CD4-positive, alpha-beta T cell treated with Interleukin-1 beta for 1 hour (primary cell): ENCODE measurements around the gene REXO1.

ENCODE experiments used
- DNase-seq, 2 donors: peaks; one replicate each; pipeline ENCODE4 v3.0.0-alpha.2; 2020 to 2022

Gene REXO1

GRCh38 chr19:1846517-1847204, 1.6 kb downstream of the REXO1 start:
- DNase-seq: no peak

- DNase-seq: no peak
Measured at GRCh38 chr19:1845642-1846041, 2.6 kb downstream of the REXO1 start.

DNA sequence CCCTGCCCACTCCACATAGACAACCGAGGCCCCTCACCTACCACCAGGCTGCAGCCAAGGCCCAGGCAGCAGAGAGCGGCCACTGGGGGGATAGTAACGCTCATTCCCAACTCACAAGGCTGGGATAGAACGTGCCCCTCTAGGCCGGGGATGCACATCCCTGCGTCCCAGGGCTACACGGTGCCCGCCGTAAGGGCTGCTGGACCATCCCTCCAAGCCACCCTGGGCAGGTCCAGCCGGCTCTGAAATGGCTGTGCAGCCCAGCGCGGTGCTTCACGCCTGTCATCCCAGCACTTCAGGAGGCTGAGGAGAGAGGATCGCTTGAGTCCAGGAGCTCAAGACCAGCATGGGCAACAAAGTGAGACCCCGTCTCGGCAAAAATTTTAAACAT, 3.2 kb downstream of the REXO1 start:
- no peak for DNase-seq

GRCh38 chr19:1844513-1845124, 3.7 kb downstream of the REXO1 start:
- no peak for DNase-seq

- DNase-seq: no peak
Measured at GRCh38 chr19:1843646-1844394, 4.5 kb downstream of the REXO1 start.

DNA sequence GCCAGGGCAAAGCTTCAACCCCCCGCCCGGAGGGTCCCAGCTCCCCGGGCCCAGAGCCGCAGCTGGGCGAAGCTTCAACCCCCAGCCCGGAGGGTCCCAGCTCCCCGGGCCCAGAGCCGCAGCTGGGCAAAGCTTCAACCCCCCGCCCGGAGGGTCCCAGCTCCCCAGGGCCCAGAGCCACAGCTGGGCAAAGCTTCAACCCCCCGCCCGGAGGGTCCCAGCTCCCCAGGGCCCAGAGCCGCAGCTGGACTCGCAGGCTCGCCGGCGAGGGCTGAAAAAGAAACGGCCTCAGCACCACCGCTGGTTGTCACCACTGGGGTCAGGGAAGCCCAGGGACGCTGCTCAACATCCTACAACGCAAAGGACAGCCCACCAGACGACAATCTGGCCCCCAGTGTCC, 5.2 kb downstream of the REXO1 start:
- DNase-seq: no peak

GRCh38 chr19:1841209-1841924, 6.9 kb downstream of the REXO1 start:
- no peak for DNase-seq

GRCh38 chr19:1840541-1841115, 7.7 kb downstream of the REXO1 start:
- no peak for DNase-seq

- DNase-seq: no peak
Measured at GRCh38 chr19:1839658-1840540, 8.4 kb downstream of the REXO1 start.

DNA sequence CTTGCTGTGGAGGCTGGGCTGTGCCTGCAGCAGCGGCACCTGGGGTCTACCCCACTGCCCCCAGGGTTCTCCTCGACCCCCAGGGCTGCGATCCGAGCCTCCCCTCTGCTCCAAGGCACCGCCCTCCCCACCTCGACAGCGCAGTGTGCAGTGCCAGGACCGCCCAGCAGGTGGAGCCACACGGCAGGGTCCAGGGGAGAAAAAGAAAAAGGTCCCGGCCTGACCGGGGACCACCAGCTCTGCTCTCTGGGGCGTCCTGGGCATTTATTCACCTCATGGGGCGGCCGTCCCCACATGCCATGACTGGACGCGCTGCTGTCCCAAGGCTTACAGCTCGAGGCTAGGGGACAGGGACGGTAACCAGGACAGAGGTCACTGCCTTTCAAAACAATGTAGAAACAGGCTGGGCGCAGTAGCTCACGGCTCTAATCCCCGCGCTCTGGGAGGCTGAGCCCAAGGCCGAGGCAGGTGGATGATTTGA, 10.6 kb downstream of the REXO1 start:
- peak; percentile 46 to 61 for DNase-seq

DNA sequence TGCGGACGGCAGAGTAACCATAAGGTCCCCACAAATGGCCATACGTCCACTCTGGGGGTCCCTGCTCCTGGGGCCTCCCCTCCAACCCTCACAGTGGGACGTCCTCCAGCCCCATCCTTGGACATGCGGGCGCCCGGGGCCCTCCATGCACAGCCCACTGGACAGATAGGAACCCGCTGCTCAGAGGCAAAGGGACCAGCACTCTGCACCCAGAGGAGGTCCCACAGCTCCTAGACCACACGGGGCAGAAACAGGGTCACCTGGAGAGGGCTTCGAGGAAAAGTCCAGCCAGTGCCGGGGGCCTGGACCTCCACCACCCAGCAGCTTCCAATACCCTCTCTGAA, 11.1 kb downstream of the REXO1 start:
- no peak for DNase-seq

GRCh38 chr19:1836458-1837221, 11.6 kb downstream of the REXO1 start:
- no peak for DNase-seq

DNA sequence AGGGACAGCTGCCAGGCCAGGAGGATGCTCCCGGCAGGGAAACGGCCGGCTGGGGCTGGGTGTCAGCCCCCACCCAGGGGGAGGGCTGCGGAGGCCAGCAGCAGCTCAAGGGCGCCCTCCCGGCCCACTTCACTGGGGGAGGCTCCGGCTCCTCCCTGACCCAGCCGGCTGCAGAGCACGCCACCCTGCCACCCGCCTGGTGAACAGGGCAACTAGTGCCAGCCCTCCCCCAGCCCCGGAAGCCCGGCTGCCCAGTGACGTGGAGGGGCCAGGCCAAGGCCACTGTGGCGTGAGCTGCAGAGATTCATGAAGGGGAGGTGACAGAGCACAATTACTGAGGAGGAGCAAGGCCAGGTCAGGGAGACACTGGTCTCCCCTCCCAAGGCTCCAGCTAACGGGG, 14.7 kb downstream of the REXO1 start:
- DNase-seq: no peak

GRCh38 chr19:1832046-1832663, 16.1 kb downstream of the REXO1 start:
- DNase-seq: no peak

GRCh38 chr19:1830978-1831377, 17.3 kb downstream of the REXO1 start:
- no peak for DNase-seq

DNA sequence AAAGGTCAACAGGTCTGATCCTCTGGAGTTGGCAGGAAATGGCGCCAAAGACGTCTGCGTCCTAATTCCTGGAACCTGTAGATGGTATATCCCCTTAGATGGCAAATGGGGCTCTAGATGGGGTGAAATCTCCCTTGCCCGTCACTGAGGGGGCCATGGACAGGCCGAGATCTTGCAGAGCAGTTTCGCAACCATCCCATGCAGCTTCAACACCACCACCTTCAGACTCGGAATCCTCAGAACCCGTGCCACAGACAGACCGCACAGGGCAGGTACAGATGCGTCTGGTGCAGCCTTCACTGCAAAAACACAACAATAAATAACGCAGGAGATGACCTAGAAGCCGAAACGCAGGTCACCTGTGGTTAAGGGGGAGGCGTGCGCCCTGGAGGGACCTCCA, 17.7 kb downstream of the REXO1 start:
- DNase-seq: no peak

- DNase-seq: no peak
Measured at GRCh38 chr19:1829958-1830357, 18.3 kb downstream of the REXO1 start.

- DNase-seq: no peak
Measured at GRCh38 chr19:1828279-1829238, 19.7 kb downstream of the REXO1 start.

DNA sequence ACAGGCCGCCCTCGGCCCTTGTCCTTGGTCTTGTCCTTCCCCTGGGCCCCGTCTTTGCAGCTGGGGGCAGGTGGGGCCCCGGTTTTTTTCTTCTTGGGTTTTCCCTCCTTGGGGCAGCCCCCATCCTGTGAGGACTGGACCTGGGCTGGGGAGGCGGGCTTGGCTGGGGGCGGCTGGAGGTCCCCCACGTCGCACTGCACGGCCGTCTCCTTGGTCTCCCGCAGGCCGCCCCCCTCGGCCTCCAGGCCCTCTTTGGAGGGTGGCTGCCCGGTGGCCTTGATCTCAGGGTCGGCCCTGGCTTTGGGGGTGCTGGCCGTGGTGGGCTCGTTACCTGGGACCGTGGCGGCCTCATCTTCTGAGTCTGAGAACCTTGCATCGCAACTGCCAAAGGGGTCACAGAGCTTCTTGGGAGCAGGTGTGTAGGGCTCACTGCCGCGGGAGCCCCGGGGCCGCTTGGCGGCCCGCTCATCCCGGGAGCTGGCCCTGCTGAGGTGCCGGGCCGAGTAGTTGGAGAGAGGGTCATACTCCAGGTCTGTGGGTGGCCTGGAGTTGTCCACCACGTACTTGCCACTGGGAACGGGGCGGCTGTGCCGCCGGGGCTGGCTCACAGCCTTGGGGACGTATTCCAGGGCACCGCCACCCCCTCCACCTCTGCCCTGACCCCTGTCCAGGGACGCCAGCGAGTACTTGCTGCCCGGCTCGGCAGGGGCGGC, 20.6 kb downstream of the REXO1 start:
- no peak for DNase-seq
